HG03354 (cell line): ENCODE results near the gene TLE1.
"Not testable (repeated sequence)": the region's sequence is repeated elsewhere in the genome, so short reads cannot be mapped to it uniquely, and the experiment has no call there.

Source experiments
- ATAC-seq: cut with Tn5 transposase; IDR thresholded peaks from one replicate; pipeline ENCODE4 v1.9.1; 2021; ENCODE audit warnings: mild to moderate bottlenecking; ENCODE audit not compliant: unreplicated experiment, poor library complexity, severe bottlenecking

The TLE1 gene

DNA sequence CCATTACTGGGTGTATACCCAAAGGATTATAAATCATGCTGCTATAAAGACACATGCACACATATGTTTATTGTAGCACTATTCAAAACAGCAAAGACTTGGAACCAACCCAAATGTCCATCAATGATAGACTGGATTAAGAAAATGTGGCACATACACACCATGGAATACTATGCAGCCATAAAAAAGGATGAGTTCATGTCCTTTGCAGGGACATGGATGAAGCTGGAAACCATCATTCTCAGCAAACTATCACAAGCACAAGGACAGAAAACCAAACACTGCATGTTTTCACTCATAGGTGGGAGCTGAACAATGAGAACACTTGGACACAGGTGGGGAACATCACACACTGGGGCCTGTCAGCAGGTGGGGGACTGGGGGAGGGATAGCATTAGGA lies 83.1 kb downstream of the TLE1 start:
- ATAC-seq, result not testable (repeated sequence)

DNA sequence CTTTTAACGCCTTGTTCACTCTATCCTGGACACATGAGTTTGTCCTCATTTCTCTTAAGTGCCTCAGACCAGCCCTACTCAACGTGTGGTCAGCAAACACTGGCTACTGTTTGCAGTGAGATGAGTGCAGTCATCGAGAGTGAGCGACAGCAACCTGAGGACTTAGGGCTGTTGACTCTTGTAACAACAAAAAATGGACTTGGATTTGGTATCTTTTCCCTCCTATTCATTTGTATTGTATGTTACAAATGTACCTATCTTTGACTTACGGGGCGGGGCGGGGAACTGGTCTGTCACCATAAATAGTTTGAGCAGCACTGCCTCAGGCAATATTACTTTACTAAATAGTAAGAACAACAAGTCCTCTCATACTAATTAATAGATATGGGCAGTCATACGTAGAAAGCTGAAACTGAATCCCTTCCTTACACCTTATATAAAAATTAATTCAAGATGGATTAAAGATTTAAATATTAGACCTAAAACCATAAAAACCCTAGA lies 84.1 kb downstream of the TLE1 start:
- no peak for ATAC-seq

DNA sequence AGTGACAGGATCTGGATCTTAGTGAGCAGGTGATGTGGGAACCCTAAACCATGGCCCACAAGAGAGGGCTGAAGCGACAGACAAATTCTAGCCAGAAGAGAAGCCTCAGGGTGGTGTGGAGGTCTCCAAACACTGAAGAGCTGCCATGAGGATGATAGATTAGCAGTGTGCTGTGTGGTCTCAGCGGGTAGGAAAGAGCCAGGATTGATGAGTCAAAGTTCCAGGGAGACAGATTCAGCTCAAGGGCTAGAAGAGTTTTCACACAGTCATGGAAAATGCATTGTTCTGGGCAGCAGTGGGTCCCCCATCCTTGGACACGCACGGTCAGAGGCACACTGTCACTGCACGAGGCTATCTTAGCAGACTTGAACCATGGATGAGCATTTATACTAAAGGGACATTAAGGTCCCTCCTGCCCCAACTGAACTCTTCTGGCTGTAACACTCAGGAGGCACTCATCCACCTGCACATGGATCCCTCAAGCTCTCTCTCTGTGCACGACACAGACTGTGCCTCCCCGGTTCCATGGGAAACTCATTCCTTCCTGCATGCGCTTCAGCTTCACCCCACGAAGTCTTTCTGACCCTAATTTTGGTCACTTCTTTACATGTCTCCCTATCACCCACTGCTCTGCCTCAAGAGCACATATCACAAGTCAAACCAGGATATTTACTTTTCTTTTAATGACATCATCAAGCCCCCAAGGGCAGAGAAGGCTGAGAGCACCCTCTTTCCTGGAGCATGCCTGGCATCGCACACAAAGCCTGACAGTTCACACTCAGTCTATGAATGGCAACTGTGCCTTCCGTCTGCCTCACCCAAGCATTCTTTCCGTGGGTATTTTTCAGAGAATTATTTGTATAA lies 84.8 kb downstream of the TLE1 start:
- no peak for ATAC-seq

DNA sequence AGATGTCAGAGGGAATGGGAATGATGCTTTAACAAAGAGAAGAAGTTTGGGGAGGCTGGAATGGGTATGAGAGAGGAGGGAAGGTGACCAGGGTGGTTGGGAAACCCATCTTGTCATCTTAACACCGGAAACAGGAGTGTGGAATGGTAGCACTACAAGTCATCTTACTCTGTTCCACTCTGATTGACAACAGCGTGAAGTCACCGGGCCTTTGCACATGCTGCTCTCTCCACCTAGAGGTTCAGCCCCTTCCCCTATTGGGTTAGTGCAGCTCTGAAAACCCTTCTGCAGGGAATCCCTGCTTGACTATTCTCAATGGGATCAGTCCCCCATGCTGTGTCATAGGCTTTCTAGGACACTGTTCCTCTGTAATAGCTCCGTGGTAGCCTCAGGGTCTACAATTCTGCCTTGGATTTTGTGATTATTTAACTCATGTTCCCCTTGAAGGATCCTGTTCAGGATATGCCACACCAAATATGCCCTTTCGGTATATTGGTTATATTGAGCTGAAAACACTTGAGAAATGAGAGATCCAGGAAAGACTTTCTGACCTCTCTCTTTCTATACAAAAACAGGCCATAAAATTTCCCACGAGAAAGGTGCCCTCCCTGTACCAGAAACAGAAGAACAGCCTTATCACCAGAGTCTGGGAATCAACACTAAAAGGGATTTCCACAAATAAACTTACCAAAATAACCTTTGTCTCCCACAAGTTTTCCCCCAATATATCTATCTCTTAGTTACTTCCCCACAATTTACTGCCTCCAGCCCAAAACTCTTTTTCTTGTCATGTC lies 86.3 kb downstream of the TLE1 start:
- ATAC-seq, result no peak

DNA sequence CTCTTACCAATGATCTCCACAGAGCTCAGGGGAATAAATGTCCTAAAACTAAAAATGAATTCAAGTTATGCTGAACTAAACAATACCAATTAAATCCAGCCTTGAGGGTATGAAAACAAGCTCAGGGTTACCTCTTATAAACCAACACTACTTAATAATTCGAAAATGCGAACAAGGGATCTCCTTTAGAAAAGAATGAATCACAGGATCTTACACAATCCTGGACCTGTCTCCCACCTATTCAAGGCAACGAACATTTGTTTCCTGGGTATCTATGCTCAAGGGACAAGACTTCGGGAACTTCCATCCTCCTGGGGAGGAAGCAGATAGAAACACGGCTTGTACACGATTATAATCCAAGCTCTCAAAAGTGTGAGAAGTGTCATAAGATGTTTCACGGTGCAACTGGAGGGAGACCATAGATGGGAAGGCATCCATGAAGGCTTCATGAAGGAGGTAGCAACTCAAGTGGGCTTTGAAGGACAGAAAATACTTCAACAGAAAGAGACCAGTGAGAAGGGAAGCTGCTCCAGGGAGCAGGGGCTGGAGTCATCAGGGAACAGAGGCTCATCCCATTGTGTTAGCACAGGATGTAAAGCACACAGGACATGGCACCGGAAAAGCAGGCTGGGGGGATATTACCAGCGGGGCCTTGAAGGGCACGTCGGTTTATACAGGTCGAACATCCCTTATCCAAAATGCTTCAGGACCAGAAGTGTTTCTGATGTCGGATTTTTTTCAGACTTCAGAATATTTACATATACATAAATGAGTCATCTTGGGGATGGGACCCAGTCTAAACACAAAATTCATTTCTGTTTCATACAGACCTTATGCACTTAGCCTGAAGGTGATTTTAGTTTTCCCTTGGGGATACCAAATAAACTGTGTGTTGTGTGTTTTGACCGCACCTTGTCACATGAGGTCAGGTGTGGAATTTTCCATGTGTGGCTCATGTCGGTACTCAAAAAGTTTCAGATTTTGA lies 87.4 kb downstream of the TLE1 start:
- ATAC-seq, result peak; percentile 60

DNA sequence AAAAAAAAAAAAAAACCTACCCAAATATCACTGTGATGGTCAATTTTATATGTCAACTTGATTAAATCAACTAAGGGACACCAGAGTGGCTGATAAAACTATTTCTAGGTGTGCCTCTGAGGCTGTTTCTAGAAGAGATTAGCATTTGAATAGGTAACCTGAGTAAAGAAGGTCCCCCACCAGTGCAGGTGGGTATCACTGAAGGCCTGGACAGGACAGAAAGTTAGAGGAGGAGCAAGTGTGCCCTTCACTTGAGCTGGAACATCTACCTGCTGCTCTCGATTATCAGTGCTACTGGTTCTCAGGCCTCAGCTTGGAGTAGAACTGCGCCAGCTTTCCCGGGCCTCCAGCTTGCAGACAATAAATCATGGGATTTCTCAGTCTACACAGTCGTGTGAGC lies 88.7 kb downstream of the TLE1 start:
- no peak for ATAC-seq

DNA sequence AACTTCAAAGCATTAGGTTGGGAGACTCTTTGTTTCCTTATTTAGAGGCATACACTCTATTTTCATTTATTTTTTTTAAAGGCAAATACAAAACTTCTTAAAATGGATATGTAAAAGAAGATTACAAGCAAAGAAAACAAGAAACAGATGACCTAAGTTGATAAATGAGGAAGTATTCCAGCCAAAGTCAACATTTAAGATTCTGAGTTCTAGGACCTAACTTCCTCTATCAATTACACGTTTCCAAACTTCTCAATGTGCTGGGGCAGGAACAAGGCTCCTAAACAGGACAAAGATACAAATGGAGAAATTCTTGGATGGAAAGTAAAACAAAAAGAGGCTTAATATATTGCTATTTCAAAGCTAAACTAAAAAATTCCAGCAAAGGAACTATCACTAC lies 89.5 kb downstream of the TLE1 start:
- ATAC-seq, result no peak

DNA sequence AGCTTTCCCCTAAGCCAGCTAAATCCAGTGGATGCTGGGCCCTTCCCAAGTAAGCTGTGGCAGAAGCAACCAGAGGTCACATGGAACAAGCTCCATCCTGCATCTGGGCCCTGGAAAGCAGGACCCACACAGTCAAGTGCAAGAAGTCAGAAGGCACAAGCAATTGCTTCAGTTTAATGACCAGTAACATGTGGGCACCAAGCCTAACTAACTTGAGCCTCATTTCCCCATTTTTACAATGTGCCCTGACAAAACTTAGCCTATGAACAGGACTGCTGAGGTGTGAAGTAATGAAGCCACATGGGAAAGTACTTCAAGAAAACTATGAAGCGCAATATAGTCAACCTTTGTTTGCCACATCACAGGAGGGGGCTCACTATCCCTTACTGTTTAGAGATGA lies 90.5 kb downstream of the TLE1 start:
- no peak for ATAC-seq

DNA sequence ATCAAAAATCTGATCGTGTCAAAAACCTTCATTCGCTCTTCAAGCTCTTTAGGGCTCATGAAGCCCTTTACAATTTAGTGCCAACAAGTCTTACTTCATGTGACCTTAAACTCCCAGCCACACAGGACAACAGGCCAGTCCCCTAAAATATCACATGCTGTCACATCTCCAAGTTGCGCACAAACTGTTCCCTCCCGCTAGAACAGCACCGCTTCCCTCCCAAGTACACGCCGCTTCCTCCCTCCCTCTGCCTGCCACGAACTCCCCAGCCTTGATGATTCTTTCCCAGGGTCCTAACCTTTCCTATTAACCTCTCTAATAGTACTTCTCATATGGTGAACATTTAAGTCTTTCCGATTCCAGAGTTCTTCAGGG lies 91.2 kb downstream of the TLE1 start:
- no peak for ATAC-seq

DNA sequence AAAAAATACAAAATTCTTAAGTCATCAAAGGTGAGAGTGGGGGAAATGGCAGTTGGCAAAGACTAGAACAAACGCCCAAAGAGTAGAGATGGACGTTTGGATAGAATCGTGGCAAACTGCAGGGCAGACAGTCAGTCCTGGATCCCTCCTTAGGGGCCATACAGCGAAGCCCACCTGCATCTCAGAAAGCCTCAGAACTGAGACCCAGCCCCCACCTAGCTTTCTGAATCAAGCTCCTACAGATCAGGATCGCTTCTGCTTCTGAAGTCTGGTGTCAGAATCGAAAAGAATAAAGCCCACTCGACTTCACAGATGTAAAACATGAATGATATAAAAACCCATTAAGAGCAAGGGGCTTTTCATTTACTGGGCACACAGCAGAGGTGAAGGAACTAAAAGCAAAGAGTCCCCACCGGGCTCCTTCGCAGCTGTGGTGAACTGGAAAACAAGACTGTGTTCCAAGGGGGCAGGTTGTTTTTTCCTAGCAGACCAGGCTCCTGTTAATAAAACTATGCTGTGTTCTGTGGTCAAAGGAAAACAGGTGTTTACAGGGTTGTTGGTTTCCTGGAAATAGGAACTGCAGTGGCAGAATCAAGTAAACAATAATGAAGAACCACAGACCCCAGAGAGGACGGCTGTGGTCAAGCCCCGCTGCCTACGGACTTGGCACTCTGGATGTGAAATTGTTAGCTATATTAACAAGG lies 91.8 kb downstream of the TLE1 start:
- no peak for ATAC-seq

DNA sequence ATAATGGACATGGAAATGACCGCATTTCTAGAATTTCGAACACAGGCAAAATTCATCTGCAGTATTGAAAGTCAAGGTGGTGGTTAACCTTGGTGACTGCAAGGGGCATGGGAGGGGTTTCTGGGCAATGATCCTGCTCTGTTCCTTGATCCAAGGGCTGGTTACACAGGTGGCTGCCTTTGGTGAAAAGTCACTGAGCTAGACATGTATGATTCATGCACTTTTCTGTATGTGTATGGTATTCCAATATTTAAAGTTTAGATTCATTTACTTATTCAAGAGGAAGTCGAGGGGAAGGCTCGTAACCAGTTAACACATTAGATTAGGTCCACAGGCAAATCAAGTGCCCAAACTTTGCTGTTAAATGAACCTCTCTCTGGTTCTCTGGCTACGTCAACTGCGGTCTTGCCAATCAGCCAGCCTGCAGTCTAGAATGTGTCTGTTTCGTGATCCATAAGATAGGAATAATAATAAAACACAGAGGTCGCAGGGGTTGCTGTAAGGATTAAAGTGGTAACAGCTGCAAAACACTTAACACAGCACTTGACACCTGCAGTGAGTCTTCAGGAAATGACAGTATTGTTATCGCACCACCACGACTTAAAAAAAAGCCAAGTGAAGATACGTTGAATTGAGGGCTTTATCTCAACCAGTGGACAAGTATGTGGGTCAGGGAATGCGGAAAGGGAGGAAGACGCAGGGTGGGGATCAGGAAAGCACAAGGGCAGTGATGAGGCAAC lies 92.5 kb downstream of the TLE1 start:
- ATAC-seq, result no peak

DNA sequence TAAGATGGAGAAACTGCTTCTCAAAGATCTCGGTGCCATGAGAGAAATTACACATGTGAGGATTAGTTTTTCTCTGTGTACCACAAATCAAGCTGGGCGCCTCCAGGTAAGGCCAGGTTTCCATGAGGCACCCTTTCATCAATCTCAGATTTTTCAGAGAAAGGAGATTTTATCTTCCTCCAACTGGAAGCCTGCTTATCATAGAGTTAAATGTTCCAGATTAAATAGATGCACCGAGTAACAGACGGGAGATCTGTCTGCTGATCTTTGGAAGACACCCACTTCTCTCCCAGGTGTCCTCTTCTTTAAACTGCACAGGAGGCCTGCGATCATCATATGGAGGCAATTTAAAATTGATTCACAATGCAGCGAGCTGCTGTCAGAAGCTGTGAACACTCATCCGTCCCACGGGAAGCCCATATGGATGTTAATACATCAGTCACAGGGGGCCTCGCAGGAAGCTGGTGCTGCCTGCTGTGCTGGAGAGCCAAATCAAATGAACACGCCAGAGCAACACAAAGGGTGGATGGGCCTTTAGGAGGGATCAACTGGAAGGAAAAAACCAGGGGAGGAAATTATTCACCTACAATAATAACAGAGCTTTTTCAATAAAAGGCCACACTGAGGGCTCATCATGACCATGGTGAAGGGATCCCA lies 93.3 kb downstream of the TLE1 start:
- no peak for ATAC-seq

DNA sequence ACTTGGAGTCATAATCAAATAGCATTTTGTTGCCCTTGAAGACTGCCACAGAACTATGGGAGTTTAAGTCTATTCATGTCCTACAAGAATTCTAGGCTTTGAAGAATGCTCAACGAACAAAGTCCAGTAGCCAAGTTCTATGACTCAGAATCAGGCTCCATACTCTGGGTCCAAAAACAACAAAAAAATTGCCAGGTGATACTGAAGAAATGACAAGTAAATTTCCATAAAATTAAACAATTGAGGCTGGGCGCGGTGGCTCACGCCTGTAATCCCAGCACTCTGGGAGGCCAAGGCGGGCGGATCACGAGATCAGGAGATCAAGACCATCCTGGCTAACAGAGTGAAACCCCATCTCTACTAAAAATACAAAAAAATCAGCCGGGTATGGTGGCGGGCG lies 94.1 kb downstream of the TLE1 start:
- ATAC-seq, result not testable (repeated sequence)

DNA sequence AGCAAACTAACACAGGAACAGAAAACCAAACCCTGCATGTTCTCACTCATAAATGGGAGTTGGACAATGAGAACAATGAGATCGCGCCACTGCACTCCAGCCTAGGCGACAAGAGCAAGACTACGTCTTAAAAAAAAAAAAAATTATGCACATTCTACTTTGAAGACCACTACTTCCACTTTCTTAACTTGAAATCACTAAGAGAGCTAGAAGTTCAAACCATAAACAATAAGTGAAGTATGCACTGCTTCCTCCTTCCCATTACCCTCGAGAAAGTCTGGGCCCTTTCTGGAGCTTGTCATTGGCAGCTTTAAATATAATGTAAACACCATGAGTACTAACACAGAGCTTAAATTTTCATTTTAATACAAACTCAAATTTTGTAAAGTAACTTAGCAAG lies 94.9 kb downstream of the TLE1 start:
- ATAC-seq, result no peak

DNA sequence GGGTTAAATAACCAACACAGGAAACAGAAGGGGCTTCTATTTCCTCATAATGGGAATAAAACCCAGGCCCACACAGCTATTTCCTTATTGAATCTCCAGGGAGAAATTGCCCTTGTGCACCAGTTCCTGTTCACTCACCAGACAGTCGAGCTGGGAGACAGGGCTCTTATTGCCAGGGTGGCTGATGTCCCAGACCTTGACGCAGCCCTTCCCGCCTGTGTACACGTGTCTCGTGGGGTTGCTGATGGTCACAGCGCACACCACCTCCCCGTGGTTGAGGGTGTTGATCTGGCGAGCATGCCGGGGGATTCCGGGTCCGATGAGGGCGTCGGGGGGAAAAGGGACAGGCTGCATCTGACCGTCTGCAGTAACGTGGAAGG lies 96.5 kb downstream of the TLE1 start:
- ATAC-seq, result no peak

DNA sequence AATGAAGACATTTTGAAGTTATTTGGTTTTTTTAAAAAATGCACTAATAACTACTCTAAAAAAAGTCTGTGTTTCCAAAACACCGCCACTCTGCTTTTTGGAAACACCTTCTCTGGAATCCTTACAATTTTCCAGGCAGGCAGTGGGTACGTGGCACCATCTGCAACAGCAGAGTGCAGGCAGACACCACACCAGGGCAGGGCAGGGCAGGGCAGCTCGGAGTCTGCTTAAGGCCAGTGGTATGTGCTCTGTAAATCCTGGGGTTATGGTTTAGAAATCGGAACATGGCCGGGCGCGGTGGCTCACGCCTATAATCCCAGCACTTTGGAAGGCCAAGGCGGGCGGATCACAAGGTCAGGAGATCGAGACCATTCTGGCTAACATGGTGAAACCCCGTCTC lies 97.6 kb downstream of the TLE1 start:
- no peak for ATAC-seq

DNA sequence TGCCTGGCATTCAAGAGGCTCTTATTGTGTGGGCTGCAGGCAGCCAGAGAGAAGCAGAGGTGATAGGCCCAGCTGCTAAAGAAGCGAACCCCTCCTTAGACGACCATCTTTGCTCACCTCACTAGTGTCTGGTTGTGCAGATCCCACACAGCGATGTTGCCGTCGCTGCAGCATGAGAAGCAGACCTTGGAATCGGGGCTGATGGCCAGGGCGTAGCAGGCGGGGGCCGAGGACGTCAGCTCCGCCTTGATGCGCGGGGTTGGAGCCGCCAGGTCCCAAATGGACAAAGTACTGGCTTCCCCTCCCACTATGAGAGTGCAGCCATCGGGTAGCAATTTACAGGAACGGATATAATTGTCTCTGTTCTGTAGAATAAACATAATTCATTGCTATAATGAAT lies 98.7 kb downstream of the TLE1 start:
- no peak for ATAC-seq

DNA sequence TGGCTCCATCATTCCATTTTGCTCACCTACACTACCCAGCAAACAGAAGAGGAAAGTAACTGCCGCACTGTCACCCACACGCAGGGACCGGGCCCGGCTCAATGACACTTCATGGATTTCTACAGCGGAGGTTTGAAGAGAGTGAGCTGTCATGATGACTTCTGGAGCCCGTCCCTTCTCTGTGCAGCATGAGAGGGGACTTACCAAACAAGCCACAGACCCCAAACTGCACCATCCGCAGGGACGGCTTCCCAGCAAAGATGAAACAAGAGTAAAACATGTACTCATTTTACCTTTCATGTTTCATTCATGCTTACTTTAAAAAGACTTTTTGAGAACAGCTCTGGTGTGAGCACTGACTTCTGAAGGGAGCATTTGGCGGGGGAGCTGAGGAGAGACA lies 99.5 kb downstream of the TLE1 start:
- no peak for ATAC-seq
